Loucy (cell line): ENCODE results near the gene RNF224.

Source experiments
- H2AFZ ChIP-seq: fragments of 200-600 bp; sonication (generic); 2 replicates; pipeline ENCODE4 v1.6.0; 2016; ENCODE audit warnings: antibody characterized with exemption, mild to moderate bottlenecking, low read length, moderate library complexity
- H3F3A ChIP-seq: fragments of 200-600 bp; 2 replicates; pipeline ENCODE4 v1.6.0; 2016; ENCODE audit warnings: antibody characterized with exemption, low read depth, mild to moderate bottlenecking
- H3K27me3 ChIP-seq: fragments of 200-600 bp; sonication (generic); 2 replicates; pipeline ENCODE4 v1.6.1; 2014; ENCODE audit warnings: low read length, mild to moderate bottlenecking; ENCODE audit not compliant: insufficient read depth, poor library complexity, severe bottlenecking
- H3K36me3 ChIP-seq: fragments of 200-600 bp; sonication (generic); 2 replicates; pipeline ENCODE4 v1.6.1; 2016; ENCODE audit warnings: low read length; ENCODE audit not compliant: insufficient read depth
- H3K4me1 ChIP-seq: fragments of 200-600 bp; sonication (generic); 2 replicates; pipeline ENCODE4 v1.5.1; 2014; ENCODE audit warnings: low read length, mild to moderate bottlenecking; ENCODE audit not compliant: insufficient read depth, poor library complexity, severe bottlenecking
- H3K4me2 ChIP-seq: fragments of 200-600 bp; sonication (generic); 2 replicates; pipeline ENCODE4 v1.6.0; 2014; ENCODE audit warnings: antibody characterized with exemption, low read length, low read depth, mild to moderate bottlenecking; ENCODE audit not compliant: poor library complexity, severe bottlenecking
- H3K4me3 ChIP-seq: fragments of 200-600 bp; sonication (generic); 2 replicates; pipeline ENCODE4 v1.5.1; 2014; ENCODE audit warnings: low read length, mild to moderate bottlenecking, mixed read lengths; ENCODE audit not compliant: poor library complexity, severe bottlenecking
- H3K79me2 ChIP-seq: fragments of 200-600 bp; sonication (generic); 2 replicates; pipeline ENCODE4 v1.6.1; 2014; ENCODE audit warnings: low read length; ENCODE audit not compliant: insufficient read depth
- H3K9ac ChIP-seq: fragments of 200-600 bp; sonication (generic); 2 replicates; pipeline ENCODE4 v1.6.0; 2014; ENCODE audit warnings: mild to moderate bottlenecking, low read depth, low read length, moderate library complexity; ENCODE audit not compliant: poor library complexity, severe bottlenecking
- H3K9me2 ChIP-seq: fragments of 200-600 bp; sonication (generic); replicated peaks from 2 replicates; pipeline ENCODE4 v1.6.1; 2016; ENCODE audit warnings: low read depth, low read length, mixed read lengths
- H3K9me3 ChIP-seq: fragments of 200-600 bp; sonication (generic); 2 replicates; pipeline ENCODE4 v1.6.1; 2014; ENCODE audit warnings: mild to moderate bottlenecking, antibody characterized with exemption, low read length, low read depth; ENCODE audit not compliant: insufficient read depth
- H4K20me1 ChIP-seq: fragments of 200-600 bp; sonication (generic); 2 replicates; pipeline ENCODE4 v1.6.0; 2014; ENCODE audit warnings: antibody characterized with exemption, low read length, mild to moderate bottlenecking; ENCODE audit not compliant: insufficient read depth, poor library complexity, severe bottlenecking
- CTCF ChIP-seq: fragments of 200-600 bp; sonication (generic); conservative IDR thresholded peaks from 2 replicates; pipeline ENCODE4 v1.5.1; 2014; ENCODE audit warnings: mild to moderate bottlenecking, antibody characterized with exemption, low read length
- EZH2phosphoT487 ChIP-seq: fragments of 200-600 bp; IDR thresholded peaks from 2 replicates; pipeline ENCODE4 v1.6.1; 2018; ENCODE audit warnings: antibody characterized with exemption, mild to moderate bottlenecking, moderate library complexity, borderline replicate concordance

RNF224 gene

GRCh38 chr9:137219757-137220316, 7.5 kb upstream of the RNF224 start:
- Histone ChIP-seq H3K4me3 (no peak overlapping the region), H2AFZ (no peak overlapping the region), H4K20me1 (no peaks in the 10 kb centered on the region), H3K4me2 (no peak overlapping the region), H3K79me2 (no peaks in the 10 kb centered on the region), H3K9me3 (no peaks in the 10 kb centered on the region), H3K9ac (no peak overlapping the region), H3K9me2 (no peaks in the 10 kb centered on the region), H3K4me1 (peaks cover 16% of the 10 kb centered on the region), H3K36me3 (no peaks in the 10 kb centered on the region), H3K27me3 (no peaks in the 10 kb centered on the region), H3F3A (no peaks in the 10 kb centered on the region)
- TF ChIP-seq EZH2phosphoT487 (no peak), CTCF (no peak)

- Histone ChIP-seq H3K27me3 (no peaks in the 10 kb centered on the region), H4K20me1 (no peaks in the 10 kb centered on the region), H3K36me3 (no peaks in the 10 kb centered on the region), H3K4me1 (peaks cover 21% of the 10 kb centered on the region), H3K9me2 (no peaks in the 10 kb centered on the region), H3K4me2 (no peak overlapping the region), H3K9me3 (no peaks in the 10 kb centered on the region), H3K9ac (no peak overlapping the region), H3F3A (no peaks in the 10 kb centered on the region), H2AFZ (no peak overlapping the region), H3K79me2 (no peaks in the 10 kb centered on the region), H3K4me3 (no peak overlapping the region)
- TF ChIP-seq EZH2phosphoT487 = no peak
- no peak for TF ChIP-seq CTCF
Measured at GRCh38 chr9:137220317-137221094, 6.8 kb upstream of the RNF224 start.

- no peaks in the 10 kb centered on the region for H4K20me1 ChIP-seq
- H3K36me3 ChIP-seq = no peaks in the 10 kb centered on the region
- H3K9ac ChIP-seq = no peak overlapping the region
- no peak overlapping the region for H3K4me2 ChIP-seq
- no peak overlapping the region for H2AFZ ChIP-seq
- H3K27me3 ChIP-seq = no peaks in the 10 kb centered on the region
- TF ChIP-seq EZH2phosphoT487 (no peak), CTCF (no peak)
- H3K9me2 ChIP-seq = no peaks in the 10 kb centered on the region
- peaks cover 21% of the 10 kb centered on the region for H3K4me1 ChIP-seq
- H3K4me3 ChIP-seq = no peak overlapping the region
- H3K79me2 ChIP-seq = no peaks in the 10 kb centered on the region
- no peaks in the 10 kb centered on the region for H3K9me3 ChIP-seq
- H3F3A ChIP-seq = no peaks in the 10 kb centered on the region
Measured at GRCh38 chr9:137221095-137221505, 6.2 kb upstream of the RNF224 start.
